Measurements from ENCODE around the gene CELF1.

The CELF1 gene

GRCh38 chr11:47443817-47444216, 109.1 kb downstream of the CELF1 start:
- FAIRE-seq = no peak

DNA sequence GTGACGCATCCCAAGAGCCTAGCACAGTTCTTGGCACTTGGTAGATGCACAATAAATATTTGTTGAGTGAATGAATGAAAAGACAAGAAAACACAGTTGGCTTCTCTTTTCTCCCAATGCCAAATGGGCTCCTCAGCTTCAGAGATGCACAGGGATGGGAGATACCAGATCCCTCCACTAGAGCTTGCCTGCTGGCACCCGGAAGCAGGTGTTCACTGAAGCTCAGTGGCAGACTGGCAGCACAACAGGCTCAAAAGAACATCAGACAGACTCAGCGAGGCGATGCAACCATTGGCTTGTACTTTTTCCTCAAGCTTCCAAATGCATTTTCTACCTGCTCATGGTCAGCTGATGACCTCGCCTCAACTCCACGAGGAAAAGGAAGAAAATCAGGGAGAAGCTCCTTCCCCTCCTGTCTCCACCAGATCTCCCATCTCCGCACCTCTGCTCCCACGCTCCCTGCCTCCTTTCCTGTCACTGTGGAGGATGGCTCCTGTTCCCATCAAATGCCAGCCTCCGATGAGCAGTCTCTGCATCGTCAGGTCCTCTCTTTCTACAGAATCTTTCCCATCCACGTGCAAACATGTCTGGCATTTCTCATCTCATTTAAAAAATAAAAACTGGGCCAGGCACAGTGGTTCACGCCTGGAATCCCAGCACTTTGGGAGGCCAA, 109.8 kb downstream of the CELF1 start:
- no peak for FAIRE-seq

- no peak for FAIRE-seq
Measured at GRCh38 chr11:47442514-47442913, 110.4 kb downstream of the CELF1 start.

DNA sequence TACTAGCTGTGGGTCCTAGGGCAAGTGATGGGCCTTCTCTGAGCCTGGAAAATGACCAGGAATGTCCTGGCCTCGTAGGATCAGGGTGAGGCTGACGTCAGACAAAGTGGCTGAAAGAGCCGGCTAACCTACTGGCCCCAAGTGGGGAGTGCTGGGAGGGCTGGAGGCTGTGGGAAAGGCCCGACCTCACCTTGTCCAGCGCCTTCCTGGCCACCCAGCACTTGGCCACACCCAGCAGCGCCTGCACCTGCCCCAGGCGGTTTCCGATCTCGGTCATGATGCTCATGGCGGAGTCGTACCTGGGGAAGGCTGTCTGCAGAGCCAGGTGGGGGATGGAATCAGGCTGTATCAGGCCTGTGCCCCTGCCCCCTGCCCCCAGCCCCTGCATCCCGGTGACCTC, 111.5 kb downstream of the CELF1 start:
- no peak for FAIRE-seq

- FAIRE-seq = no peak
Measured at GRCh38 chr11:47440054-47440476, 112.9 kb downstream of the CELF1 start.

DNA sequence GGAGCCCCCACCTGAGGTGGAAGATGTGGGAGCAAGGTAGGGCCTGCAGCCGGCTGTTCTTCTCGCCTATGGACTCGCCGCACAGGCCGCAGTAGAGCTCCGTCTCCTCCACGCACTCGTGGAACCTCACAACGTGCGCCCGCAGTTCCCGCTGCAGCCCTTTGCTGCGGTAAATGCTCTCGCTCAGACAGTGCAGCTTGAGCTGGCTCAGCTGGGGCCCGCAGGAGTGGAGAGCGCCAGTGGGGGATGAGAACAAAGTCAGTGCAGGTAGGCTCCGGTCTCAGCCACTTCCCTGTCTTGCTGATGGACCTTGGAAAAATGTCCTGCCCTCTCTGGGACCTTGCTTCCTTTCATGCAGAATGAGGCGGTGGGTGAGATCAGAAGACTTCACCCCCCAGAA, 114.2 kb downstream of the CELF1 start:
- no peak for FAIRE-seq

DNA sequence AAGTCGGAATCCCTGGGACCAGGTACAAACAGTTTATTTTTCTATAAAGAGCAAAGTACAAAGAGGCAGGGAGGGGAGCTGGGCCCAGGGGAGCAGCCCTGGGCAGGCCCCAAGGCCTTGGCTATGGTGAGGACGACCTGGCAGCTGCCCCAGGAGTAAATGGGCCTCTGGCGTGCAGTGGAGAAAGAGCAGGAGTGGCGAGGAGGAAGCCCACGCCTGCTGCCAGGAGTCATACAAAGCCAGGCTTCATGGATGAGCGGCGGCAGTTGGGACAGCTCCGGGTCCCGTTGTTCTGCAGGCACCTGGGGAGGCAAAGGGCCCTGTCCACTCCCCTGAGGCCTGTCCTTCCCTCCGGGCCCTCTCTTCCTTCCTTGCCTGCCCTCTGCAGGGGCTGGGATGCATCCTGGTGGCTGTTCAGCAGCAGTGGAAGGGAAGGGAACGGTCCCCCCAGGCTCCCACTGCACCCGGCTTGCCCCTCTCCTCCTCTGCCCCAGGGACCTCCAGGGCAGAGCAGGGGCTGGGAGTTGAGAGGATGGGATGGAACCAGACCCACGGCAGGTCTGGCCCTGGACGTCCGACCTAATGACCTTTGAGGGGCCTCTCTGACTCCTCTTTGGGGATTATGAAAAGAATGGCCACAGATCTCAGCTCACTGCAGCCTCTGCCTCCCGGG, 115.0 kb downstream of the CELF1 start:
- no peak for FAIRE-seq

GRCh38 chr11:47437218-47437745, 115.7 kb downstream of the CELF1 start:
- FAIRE-seq = no peak

DNA sequence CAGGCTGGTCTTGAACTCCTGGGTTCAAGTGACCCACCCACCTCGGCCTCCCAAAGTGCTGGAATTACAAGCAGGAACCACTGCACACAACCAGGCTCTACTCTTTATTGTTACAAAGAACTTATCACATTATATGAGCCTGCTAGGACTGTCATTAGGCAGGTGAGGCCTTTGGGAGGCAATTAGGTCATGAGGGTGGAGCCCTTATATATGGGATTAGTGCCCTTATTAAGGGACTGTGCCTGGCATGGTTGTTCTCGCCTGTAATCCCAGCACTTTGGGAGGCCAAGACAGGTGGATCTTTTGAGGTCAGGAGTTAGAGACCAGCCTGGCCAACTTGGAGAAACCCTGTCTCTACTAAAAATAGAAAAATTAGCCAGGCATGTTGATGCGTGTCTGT, 116.2 kb downstream of the CELF1 start:
- no peak for FAIRE-seq

GRCh38 chr11:47435687-47436086, 117.2 kb downstream of the CELF1 start:
- FAIRE-seq = no peak

DNA sequence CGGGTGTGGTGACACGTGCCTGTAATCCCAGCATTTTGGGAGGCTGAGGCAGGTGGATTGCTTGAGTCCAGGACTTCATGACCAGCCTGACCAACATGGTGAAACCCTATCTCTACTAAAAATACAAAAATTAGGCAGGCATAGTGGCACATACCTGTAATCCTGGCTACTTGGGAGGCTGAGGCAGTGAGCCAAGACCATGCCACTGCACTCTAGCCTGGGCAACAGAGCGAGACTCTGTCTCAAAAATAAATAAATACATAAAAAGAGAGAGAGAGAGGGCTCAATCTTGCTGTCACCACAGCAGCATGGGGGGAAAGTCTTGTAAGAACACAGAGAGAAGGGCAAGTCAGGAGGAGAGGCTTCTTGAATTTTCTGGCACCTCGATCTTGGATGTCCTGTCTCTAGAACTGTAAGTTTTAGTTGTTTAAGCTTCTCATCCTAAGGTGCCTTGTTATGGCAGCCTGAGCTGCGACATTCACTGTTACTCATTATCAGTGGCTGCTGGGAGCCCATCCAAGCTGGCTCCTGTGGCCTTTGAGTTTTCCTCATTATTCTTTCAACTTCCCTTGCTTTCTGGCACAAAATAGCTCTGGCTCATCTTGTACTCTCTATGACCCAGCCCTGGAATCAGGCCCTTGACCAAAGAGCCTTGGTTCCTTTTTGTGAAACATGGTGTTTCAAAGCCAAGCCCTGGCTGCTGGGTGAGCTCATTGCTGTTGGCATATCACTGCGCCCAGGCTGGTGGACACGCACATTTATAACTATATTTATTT, 118.7 kb downstream of the CELF1 start:
- FAIRE-seq = no peak

GRCh38 chr11:47433157-47433556, 119.8 kb downstream of the CELF1 start:
- no peak for FAIRE-seq

DNA sequence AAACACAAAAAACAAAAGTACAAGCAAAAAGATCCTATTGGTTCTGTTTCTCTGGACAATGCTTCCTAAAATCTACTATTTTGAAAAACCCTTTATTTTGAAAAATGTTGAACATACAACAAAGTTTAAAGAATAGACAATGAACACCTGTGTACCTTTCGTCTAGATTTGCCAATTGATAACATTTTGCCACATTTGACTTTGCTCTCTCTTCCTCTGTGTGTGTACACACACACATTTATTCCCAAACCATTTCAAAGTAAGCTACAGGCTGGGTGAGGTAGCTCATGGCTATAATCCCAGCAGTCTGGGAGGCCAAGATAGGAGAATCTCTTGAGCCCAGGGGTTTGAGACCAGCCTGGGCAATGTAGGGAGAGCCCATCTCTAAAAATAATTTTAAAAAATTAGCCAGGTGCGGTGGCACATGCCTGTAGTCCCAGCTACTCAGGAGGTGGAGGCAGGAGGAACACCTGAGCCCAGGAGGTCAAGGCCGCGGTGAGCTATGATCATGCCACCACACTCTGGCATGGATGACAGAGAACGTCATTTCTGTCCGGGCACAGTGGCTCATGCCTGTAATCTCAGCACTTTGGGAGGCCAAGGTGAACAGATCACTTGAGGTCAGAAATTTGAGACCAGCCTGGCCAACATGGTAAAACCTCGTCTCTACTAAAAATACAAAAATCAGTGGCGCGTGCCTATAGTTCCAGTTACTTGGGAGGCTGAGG, 121.4 kb downstream of the CELF1 start:
- FAIRE-seq = no peak

- no peak for FAIRE-seq
Measured at GRCh38 chr11:47430524-47430923, 122.4 kb downstream of the CELF1 start.

- peak; percentile 97 for FAIRE-seq
Measured at GRCh38 chr11:47426062-47426956, 126.6 kb downstream of the CELF1 start, which contains the start of gene PSMC3. TSS of gene PSMC3 (minus strand) at chr11:47426439. CDS start at chr11:47426279, 160 bp downstream.

DNA sequence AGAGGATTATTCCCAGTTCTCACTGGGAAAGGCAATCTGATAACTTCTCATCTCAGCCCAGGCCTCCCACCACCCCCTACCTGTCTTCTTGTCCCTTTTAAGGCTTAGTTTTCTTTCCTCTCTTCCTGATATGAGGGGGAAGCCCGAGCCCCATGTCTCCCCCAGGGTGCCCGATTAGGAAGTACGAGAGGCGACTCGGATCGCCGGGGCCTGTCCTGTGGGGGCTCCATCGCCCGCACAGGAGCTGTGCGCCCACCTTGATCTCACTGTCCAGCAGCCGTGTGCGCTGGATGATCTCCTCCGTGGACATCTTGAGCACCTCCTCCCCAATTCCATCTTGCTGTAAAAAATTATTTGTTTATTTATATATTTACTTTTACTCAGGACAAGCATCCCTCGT, 127.3 kb downstream of the CELF1 start:
- FAIRE-seq = no peak

- FAIRE-seq = no peak
Measured at GRCh38 chr11:47418454-47419259, 134.3 kb downstream of the CELF1 start.

GRCh38 chr11:47417712-47418111, 135.2 kb downstream of the CELF1 start:
- FAIRE-seq = no peak

GRCh38 chr11:47415949-47416472, 136.9 kb downstream of the CELF1 start:
- no peak for FAIRE-seq
